EL (cell line): ENCODE results near the gene CLTCL1.

ENCODE experiments used
- DNase-seq: peaks from one replicate; pipeline ENCODE4 v3.0.0-alpha.2; 2016

The CLTCL1 gene

DNA sequence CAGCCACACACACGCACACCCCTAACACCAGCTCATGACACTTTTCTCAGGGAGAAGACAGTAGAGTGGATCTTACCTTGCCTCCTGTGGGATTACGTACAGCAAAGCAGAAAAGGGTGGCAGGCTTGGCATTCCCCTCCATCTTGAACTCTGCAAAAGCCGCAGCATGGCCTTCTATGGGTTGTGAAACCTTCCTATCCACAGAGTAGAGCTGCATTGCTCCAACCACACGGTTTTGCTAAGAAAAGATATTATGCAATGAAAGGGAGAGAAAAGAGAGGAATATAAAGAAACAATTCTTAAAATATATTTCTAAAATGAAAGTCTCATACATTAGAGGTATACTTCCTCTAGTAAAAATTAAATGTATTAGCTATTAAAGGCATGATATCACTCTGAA, 48.8 kb downstream of the CLTCL1 start:
- DNase-seq = no peak

- no peak for DNase-seq
Measured at GRCh38 chr22:19241593-19241906, 50.0 kb downstream of the CLTCL1 start.

- DNase-seq = no peak
Measured at GRCh38 chr22:19240813-19241592, 50.5 kb downstream of the CLTCL1 start.

- no peak for DNase-seq
Measured at GRCh38 chr22:19239464-19239863, 52.1 kb downstream of the CLTCL1 start.

GRCh38 chr22:19238900-19239299, 52.6 kb downstream of the CLTCL1 start:
- DNase-seq = no peak

DNA sequence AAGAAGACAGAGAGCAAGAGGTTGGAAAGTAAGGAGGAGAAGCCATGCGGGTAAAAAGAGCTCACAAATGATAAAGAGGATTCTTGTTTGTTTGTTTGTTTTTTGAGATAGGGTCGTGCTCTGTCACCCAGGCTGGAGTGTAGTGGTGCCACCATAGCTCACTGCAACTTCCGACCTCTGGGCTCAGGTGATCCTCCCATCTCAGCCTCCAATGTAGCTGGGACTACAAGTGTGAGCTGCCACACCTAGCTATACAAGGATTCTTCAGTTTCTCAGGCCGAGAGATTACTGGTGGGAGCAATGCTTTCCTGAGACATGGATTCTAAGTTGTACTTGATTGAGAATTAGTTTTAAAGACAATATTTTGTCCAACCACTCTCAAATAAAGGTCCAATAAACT, 55.6 kb downstream of the CLTCL1 start:
- DNase-seq = no peak

DNA sequence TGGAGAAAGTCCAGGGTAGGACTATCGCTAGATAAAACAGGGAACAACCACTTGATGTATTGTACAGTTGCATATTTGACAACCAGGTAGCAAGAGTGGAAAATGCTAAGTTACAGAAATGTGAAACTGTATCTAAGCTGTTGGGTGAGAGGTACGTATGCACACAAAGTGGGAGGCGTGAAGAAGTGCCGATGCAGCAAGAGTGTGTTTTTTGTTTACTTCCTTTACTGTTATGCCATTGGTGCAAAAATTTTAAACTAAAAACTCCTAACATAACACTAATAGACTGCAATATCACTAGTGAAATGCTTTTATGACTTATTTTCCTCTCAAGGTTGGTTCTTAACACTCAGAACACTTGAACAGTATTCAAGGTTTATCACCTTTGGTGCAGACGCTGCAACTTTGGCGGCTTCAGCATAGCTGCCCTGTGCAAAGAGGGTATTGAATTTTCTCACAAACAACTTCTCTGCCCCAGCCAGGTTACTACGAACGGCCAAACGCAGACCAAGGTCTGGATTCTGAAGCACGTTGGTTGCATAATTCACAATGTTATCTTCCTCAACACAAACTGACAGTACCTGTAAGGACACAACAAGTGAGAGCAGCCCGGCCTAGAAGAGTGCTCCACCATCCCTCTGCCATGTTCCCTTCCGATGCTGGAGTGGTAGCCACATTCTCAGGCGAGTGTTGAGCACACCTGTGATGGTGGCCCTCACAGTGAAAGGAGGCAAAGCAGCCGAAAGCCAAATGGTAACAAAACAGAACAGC, 57.2 kb downstream of the CLTCL1 start:
- no peak for DNase-seq

- DNase-seq = no peak
Measured at GRCh38 chr22:19233189-19233661, 58.3 kb downstream of the CLTCL1 start.

DNA sequence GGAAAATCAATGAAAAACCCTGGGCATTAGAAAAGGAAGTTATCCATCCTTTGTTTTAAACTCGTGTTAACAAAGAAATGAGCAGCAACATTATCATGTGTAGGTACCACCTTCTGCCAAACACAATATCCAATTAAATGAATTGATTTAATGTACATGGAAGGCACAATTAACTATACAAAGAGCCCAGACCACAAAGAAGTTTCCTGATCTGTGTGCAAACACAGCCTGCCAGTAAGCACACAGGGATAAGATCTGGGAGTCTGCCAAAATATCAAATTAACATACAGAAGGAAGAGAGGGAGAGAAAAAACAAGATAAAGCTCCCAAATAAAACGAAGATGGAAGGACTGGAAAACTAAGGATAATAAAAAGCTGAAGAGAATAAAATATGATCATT, 58.9 kb downstream of the CLTCL1 start:
- DNase-seq = no peak

DNA sequence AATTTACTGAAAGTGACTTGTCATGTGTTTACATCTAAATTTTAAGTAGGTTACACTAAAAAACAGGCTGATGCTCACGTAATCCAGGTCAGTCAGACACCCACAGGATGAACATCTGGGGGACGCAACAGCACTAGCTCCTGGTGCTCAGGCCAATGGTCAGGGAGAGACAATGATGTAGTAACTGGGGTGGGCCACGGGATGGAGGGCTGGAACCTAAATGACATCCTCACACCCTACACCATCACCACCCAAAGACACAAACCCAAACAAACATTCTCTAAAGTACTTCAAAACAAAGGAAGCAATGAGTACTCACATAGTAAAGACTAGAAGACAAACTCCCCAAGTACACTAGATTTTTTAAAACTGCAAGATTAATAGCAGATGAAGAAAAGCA, 59.5 kb downstream of the CLTCL1 start:
- no peak for DNase-seq

DNA sequence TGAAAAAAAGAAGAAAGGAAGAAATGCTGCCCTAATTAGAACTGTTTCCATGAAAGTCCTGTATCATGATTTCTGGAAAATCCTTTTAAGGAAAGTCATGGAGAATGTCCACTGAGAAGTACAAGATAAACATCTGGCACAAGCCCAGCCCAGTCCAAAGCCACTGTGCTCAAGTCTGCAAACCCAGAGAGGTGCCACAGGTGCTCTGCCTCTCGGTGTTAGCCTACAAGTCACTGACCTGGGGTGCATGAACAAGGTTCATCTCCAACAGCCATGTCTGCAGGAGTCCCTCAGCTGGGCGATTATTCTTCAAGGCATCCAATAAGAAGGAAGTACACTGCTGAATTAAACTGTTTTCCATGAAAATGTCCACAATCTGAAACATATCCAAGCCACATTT, 61.9 kb downstream of the CLTCL1 start:
- no peak for DNase-seq

- DNase-seq = no peak
Measured at GRCh38 chr22:19228179-19228578, 63.3 kb downstream of the CLTCL1 start.

- DNase-seq = no peak
Measured at GRCh38 chr22:19226428-19226827, 65.1 kb downstream of the CLTCL1 start.

DNA sequence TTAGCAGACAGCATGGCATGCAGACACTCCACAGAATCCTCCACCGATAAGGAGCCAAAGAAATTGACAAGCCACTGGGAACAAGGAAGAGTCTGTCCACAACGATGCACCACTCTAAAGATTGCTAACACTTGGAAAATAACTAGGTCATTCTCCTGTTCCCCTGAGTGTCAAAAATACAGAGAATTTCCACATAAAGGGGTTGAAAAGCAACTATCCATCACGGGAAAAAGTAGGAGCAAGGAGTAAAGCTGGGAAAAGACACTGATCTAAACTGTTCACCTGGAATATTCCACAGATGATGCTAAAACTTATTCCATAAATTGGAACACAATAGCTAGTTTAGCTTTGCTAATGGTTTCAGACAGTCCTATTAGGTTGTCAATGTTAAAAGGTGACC, 66.0 kb downstream of the CLTCL1 start:
- no peak for DNase-seq

DNA sequence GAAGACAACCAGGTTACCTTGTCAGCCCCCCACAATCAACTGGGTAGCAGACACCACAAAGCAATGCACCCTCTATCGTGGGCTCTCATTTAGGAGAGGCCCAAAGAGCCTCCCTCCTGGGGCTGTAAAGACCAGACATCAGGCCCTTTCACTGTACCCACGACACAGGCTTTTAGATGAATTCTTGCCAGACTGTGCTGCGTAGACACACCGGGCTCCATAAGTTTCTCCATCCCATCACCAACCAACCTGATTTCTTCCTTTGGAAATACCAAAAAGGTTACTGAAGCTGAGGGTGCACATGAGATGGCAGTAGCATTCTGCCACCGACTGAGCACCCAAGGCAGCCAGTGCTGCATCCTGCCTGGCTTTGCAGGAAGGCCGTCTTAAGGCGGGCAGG, 66.5 kb downstream of the CLTCL1 start:
- no peak for DNase-seq

DNA sequence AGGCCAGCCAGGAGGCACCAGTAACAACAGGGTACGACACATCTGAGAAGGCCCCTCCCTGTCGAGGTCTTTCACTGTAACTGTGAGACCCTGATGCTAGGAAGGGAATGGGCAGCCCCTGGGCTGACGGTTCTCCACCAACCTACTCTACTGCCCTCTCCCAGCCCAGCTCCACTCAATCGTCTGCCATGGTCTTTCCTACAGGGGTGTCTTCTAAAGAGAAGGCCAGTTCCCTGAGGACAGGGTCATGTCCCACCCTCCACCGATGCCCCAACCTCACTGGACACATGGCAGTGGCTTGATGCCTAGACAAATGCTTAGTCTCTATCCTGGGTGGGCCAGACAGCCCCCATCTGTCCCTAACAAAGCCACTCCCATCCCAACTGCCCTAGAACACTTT, 67.0 kb downstream of the CLTCL1 start:
- no peak for DNase-seq

- no peak for DNase-seq
Measured at GRCh38 chr22:19223617-19224016, 67.9 kb downstream of the CLTCL1 start.

- DNase-seq = no peak
Measured at GRCh38 chr22:19223110-19223509, 68.4 kb downstream of the CLTCL1 start.

GRCh38 chr22:19222242-19223005, 69.1 kb downstream of the CLTCL1 start:
- DNase-seq = no peak

DNA sequence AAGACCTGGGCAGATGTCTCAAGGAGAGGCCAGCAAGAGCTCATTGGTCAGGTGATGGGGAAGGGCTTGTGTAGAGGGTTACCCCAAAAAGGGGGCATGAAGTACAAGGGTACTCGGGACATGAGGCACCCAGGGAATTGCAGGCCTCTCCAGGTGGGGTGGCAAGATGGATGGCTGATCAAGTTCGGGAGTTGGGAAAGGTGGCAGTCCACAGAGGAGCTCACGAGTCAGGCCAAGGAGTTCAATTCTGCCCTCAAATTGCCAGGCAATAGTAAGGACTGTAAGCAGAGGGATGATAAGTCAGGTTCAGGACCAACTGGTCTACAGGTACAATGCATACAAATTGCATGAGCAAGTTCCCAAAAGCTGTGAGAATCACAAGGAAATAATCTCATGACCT, 70.7 kb downstream of the CLTCL1 start:
- no peak for DNase-seq

- no peak for DNase-seq
Measured at GRCh38 chr22:19218541-19219233, 72.8 kb downstream of the CLTCL1 start.

GRCh38 chr22:19216579-19216978, 74.9 kb downstream of the CLTCL1 start:
- no peak for DNase-seq

DNA sequence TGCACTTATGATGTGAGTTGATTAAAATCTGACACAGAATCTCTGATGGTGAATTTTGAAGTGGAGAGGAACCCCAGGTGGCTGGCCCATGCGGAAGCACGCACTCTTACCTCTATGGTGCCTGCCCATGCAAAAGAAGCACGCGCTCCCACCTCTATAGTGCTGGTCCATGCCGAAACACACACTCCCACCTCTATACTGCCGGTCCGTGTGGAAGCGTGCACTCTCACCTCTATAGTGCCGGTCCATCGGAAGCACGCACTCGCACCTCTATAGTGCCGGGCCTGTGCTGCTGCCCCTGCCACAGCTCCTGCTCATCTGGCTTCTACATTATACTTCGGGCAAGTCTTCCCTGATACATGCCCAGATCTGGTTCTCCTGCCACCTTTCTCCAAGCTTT, 76.2 kb downstream of the CLTCL1 start:
- DNase-seq = no peak
